Stomach (tissue), 19 donors: Measurements from ENCODE around the gene MAIP1. TPM values are rescaled to one million over a fixed set of nuclear protein-coding genes. Genes with fewer than 3 reads are reported as not detected.

Experiments used
- DNase-seq, 2 donors: peaks; one replicate each; pipeline versions ENCODE4 v3.0.0 to v3.0.0-alpha.2; 2013 to 2019
- H3K27ac ChIP-seq, 5 donors: fragments of 200-600 bp in 4 of 5; sonication (generic) in 4 of 5; one replicate each; pipeline ENCODE4 v1.5.1; 2013 to 2019; ENCODE audit warnings: mild to moderate bottlenecking in 1 of 5, moderate library complexity in 1 of 5
- H3K27me3 ChIP-seq, 3 donors: fragments of 200-600 bp; sonication (generic); one replicate each; pipeline ENCODE4 v1.5.1; 2017 to 2019; ENCODE audit warnings: mixed run types in 1 of 3
- H3K36me3 ChIP-seq, 4 donors: fragments of 200-600 bp; sonication (generic); 1 replicate in 3 of 4; 2 replicates in 1 of 4; pipeline ENCODE4 v1.5.1; 2016 to 2019
- H3K4me1 ChIP-seq, 4 donors: fragments of 200-600 bp; sonication (generic); one replicate each; pipeline ENCODE4 v1.5.1; 2016 to 2019
- H3K4me3 ChIP-seq, 4 donors: fragments of 200-600 bp; sonication (generic) in 3 of 4; one replicate each; pipeline ENCODE4 v1.5.1; 2016 to 2019; ENCODE audit warnings: mild to moderate bottlenecking in 1 of 4
- H3K9me3 ChIP-seq, 4 donors: fragments of 200-600 bp; sonication (generic); one replicate each; pipeline ENCODE4 v1.5.1; 2016 to 2019
- EP300 ChIP-seq: sonication (generic); formaldehyde crosslinking; IDR thresholded peaks from one replicate; pipeline ENCODE4 v1.6.1; 2017; ENCODE audit warnings: antibody characterized with exemption
- POLR2A ChIP-seq, 4 donors: fragments of 450-650 bp; IDR thresholded peaks; one replicate each; pipeline ENCODE4 v1.6.1; 2016; ENCODE audit warnings: antibody characterized with exemption in 4 of 4, control low read depth in 2 of 4, mild to moderate bottlenecking in 1 of 4, moderate library complexity in 1 of 4
- POLR2AphosphoS5 ChIP-seq, 3 donors: sonication (generic); formaldehyde crosslinking; IDR thresholded peaks; one replicate each; pipeline ENCODE4 v1.6.1; 2016; ENCODE audit warnings: antibody characterized with exemption in 3 of 3
- WGBS, 5 donors: extraction: QIAGEN DNeasy Blood & Tissue Kit in 3 of 5; methylation state at CpG; one replicate each; pipeline versions ENCODE4 v1.1.5 to v1.1.7; 2013 to 2018; 5-methylcytosine and 5-hydroxymethylcytosine counted together
- intact Hi-C: fragments of 100-400 bp; cut with DNase I; formaldehyde crosslinking; loops from one replicate; pipeline ENCODE4 v1.15.1; 2023; ENCODE audit warnings: low total_unique reads
- long read RNA-seq, 10 donors: transcript quantifications; one replicate each; lab custom pipeline, GENCODE V29; 2026
- polyA plus RNA-seq, 3 donors: library from polyadenylated mRNA; stranded (reverse); fragments of 200-250 nt; gene quantifications; one replicate each; pipeline ENCODE4 v1.2.3, GENCODE V29; 2013
- total RNA-seq, 5 donors: library from RNA; depleted of rRNA; stranded (reverse); fragments of >200 nt; gene quantifications; one replicate each; pipeline versions ENCODE4 v1.1.0 to v1.2.3, GENCODE V29; 2014 to 2016
- TF ChIP-seq, protein P1 (sequence below), 7 experiments: fragments of 450-650 bp in 4 of 7; fragments of 200-600 bp in 3 of 7; sonication (generic) in 3 of 7; IDR thresholded peaks; one replicate each; pipeline ENCODE4 v1.5.1; 2016 to 2019; ENCODE audit warnings: antibody characterized with exemption in 7 of 7, control low read depth in 2 of 7, mild to moderate bottlenecking in 1 of 7
- donor health status: healthy with polysubstance abuse.
- donor health status: Bipolar disorder and iron deficiency.
- donor health status: healthy.

Gene MAIP1, protein sequence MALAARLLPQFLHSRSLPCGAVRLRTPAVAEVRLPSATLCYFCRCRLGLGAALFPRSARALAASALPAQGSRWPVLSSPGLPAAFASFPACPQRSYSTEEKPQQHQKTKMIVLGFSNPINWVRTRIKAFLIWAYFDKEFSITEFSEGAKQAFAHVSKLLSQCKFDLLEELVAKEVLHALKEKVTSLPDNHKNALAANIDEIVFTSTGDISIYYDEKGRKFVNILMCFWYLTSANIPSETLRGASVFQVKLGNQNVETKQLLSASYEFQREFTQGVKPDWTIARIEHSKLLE
- total RNA-seq (10 to 100 TPM in 3 of 5 donors, 1 to 10 TPM in 1, not detected in 1; 7.0 to 30.4 (median 25.3) TPM), polyA plus RNA-seq (10 to 100 TPM; 11.4 to 22.9 (median 19.6) TPM)
- long read RNA-seq, donor 1, partial matches to known transcripts: 0 of 3 reads
- long read RNA-seq, donor 1, other reads (novel, unspliced or antisense): 0 of 3 reads
- long read RNA-seq, donor 2, transcript MAIP1-202 (5 exons, 1,386 nt): major isoform, 5 of 5 reads
- long read RNA-seq, donor 2, partial matches to known transcripts: 0 of 5 reads
- long read RNA-seq, donor 2, other reads (novel, unspliced or antisense): 0 of 5 reads
- long read RNA-seq, donor 3, transcript MAIP1-202 (5 exons, 1,386 nt): major isoform, 8 of 8 reads
- long read RNA-seq, donor 3, partial matches to known transcripts: 0 of 8 reads
- long read RNA-seq, donor 3, other reads (novel, unspliced or antisense): 0 of 8 reads
- long read RNA-seq, donor 4: 0 reads
- long read RNA-seq, donor 5, transcript MAIP1-202 (5 exons, 1,386 nt): major isoform, 6 of 6 reads
- long read RNA-seq, donor 5, partial matches to known transcripts: 0 of 6 reads
- long read RNA-seq, donor 5, other reads (novel, unspliced or antisense): 0 of 6 reads
- long read RNA-seq, donor 6: 0 reads
- long read RNA-seq, donor 7, transcript MAIP1-202 (5 exons, 1,386 nt): major isoform, 5 of 5 reads
- long read RNA-seq, donor 7, partial matches to known transcripts: 0 of 5 reads
- long read RNA-seq, donor 7, other reads (novel, unspliced or antisense): 0 of 5 reads
- long read RNA-seq, donor 8, transcript MAIP1-202 (5 exons, 1,386 nt): major isoform, 8 of 8 reads
- long read RNA-seq, donor 8, partial matches to known transcripts: 0 of 8 reads
- long read RNA-seq, donor 8, other reads (novel, unspliced or antisense): 0 of 8 reads
- long read RNA-seq, donor 9, transcript MAIP1-202 (5 exons, 1,386 nt): major isoform, 7 of 7 reads
- long read RNA-seq, donor 9, partial matches to known transcripts: 0 of 7 reads
- long read RNA-seq, donor 9, other reads (novel, unspliced or antisense): 0 of 7 reads
- long read RNA-seq, donor 10: 0 reads

- peak; percentile 84 to 94 for DNase-seq
- 0 to 1% (median 0%) methylated on average over 23 to 64 of the region's 64 CpGs for WGBS, 5 donors
- intact Hi-C loops: no loop called here
- TF ChIP-seq POLR2A (IDR thresholded peaks at IDR 0.05) (peak in 1 of 4 donors; percentile 47), POLR2AphosphoS5 (IDR thresholded peaks at IDR 0.05) (peak; percentile 47 to 89 (median 73)), EP300 (no peak)
- TF ChIP-seq, protein P1, sequence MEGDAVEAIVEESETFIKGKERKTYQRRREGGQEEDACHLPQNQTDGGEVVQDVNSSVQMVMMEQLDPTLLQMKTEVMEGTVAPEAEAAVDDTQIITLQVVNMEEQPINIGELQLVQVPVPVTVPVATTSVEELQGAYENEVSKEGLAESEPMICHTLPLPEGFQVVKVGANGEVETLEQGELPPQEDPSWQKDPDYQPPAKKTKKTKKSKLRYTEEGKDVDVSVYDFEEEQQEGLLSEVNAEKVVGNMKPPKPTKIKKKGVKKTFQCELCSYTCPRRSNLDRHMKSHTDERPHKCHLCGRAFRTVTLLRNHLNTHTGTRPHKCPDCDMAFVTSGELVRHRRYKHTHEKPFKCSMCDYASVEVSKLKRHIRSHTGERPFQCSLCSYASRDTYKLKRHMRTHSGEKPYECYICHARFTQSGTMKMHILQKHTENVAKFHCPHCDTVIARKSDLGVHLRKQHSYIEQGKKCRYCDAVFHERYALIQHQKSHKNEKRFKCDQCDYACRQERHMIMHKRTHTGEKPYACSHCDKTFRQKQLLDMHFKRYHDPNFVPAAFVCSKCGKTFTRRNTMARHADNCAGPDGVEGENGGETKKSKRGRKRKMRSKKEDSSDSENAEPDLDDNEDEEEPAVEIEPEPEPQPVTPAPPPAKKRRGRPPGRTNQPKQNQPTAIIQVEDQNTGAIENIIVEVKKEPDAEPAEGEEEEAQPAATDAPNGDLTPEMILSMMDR (IDR thresholded peaks at IDR 0.05): peak in 2 of 7 experiments; percentile 10 to 25
- Histone ChIP-seq H3K27me3 (no peaks in the 10 kb centered on the region), H3K9me3 (no peaks in the 10 kb centered on the region), H3K4me3 (peak within 1 kb of the TSS; percentile 81 to 97 (median 94)), H3K27ac (peak within 1 kb of the TSS; percentile 84 to 97 (median 89)), H3K4me1 (peaks cover 23 to 71% (median 50%) of the 10 kb centered on the region in 4 donors), H3K36me3 (peaks cover 4 to 31% (median 24%) of the 10 kb centered on the region in 4 donors)
These were observed at the start of gene MAIP1, which contains the start of gene TYW5 for GRCh38 chr2:199955339-199956061. Gene MAIP1, plus strand, starts transcription at chr2:199955582. Its CDS starts 217 bp downstream, at chr2:199955799. Gene TYW5, minus strand, starts transcription at chr2:199955491. Its CDS starts 21 bp downstream, at chr2:199955470.

GRCh38 chr2:199907008-199907714 is 48.2 kb upstream of the MAIP1 start:
- H3K4me3 ChIP-seq: no peak overlapping the region
- H3K27ac ChIP-seq: no peak overlapping the region
- H3K9me3 ChIP-seq: no peaks in the 10 kb centered on the region
- TF ChIP-seq EP300: no peak
- TF ChIP-seq POLR2A (IDR thresholded peaks at IDR 0.05): no peak
- TF ChIP-seq POLR2AphosphoS5 (IDR thresholded peaks at IDR 0.05): no peak
- TF ChIP-seq, protein P1 (IDR thresholded peaks at IDR 0.05): no peak
- no peak for DNase-seq
- H3K4me1 ChIP-seq: peaks cover 5 to 12% (median 9%) of the 10 kb centered on the region in 4 donors
- WGBS, 5 donors: 78 to 86% (median 80%) methylated on average over 2 of the region's 2 CpGs
- H3K27me3 ChIP-seq: no peaks in the 10 kb centered on the region
- intact Hi-C loops: no loop called here
- no peaks in the 10 kb centered on the region for H3K36me3 ChIP-seq

GRCh38 chr2:199910338-199911051 is 44.9 kb upstream of the MAIP1 start:
- TF ChIP-seq POLR2AphosphoS5 (IDR thresholded peaks at IDR 0.05) (no peak), POLR2A (IDR thresholded peaks at IDR 0.05) (no peak), EP300 (no peak)
- TF ChIP-seq, protein P1 (IDR thresholded peaks at IDR 0.05): no peak
- peaks cover 14 to 37% (median 31%) of the 10 kb centered on the region in 4 donors for H3K4me1 ChIP-seq
- WGBS, 5 donors: 35 to 53% (median 42%) methylated on average over 18 of the region's 18 CpGs
- peak overlapping the region; percentile 69 to 95 (median 80) for H3K4me3 ChIP-seq
- peak in 1 of 2 donors; percentile 7 for DNase-seq
- H3K9me3 ChIP-seq: no peaks in the 10 kb centered on the region
- no peaks in the 10 kb centered on the region for H3K27me3 ChIP-seq
- peak overlapping the region; percentile 94 to 100 (median 98) for H3K27ac ChIP-seq
- no peaks in the 10 kb centered on the region for H3K36me3 ChIP-seq
- intact Hi-C loops: no loop called here
